NCI-H345 treated with DMSO at 0.1 percent for 48 hours (cell line): ENCODE results near the gene NOVA1.
A peak's percentile ranks its signal among the peaks of the same experiment; 100 is the strongest.

Source experiments
- DNase-seq: peaks from one replicate; lab custom pipeline; 2025; ENCODE audit not compliant: unreplicated experiment; lab: John Stamatoyannopoulos, UW

Gene NOVA1

GRCh38 chr14:26463136-26463535 is 134.7 kb downstream of the NOVA1 start:
- DNase-seq: no peak

- no peak for DNase-seq
These were observed 143.7 kb downstream of the NOVA1 start for GRCh38 chr14:26454105-26454504.

GRCh38 chr14:26448181-26448855 is 149.5 kb downstream of the NOVA1 start:
- DNase-seq: peak; percentile 96

- no peak for DNase-seq
These were observed 153.0 kb downstream of the NOVA1 start for GRCh38 chr14:26444822-26445221.

- DNase-seq: no peak
These were observed 154.2 kb downstream of the NOVA1 start for GRCh38 chr14:26443654-26444053.

- no peak for DNase-seq
These were observed 168.6 kb downstream of the NOVA1 start for GRCh38 chr14:26429205-26429604.

- DNase-seq: no peak
These were observed 170.7 kb downstream of the NOVA1 start for GRCh38 chr14:26427097-26427496.

- DNase-seq: no peak
These were observed 173.3 kb downstream of the NOVA1 start for GRCh38 chr14:26424537-26424936.

- no peak for DNase-seq
These were observed 182.2 kb downstream of the NOVA1 start for GRCh38 chr14:26415618-26416123.

GRCh38 chr14:26414926-26415325 is 182.9 kb downstream of the NOVA1 start:
- DNase-seq: no peak

- DNase-seq: no peak
These were observed 183.7 kb downstream of the NOVA1 start for GRCh38 chr14:26414103-26414502.

- DNase-seq: no peak
These were observed 185.4 kb downstream of the NOVA1 start for GRCh38 chr14:26412421-26412820.

- no peak for DNase-seq
These were observed 187.6 kb downstream of the NOVA1 start for GRCh38 chr14:26410189-26410685.

GRCh38 chr14:26404927-26405326 is 192.9 kb downstream of the NOVA1 start:
- no peak for DNase-seq

GRCh38 chr14:26403760-26404159 is 194.1 kb downstream of the NOVA1 start:
- DNase-seq: no peak

- no peak for DNase-seq
These were observed 195.7 kb downstream of the NOVA1 start for GRCh38 chr14:26402126-26402525.

GRCh38 chr14:26401179-26401968 is 196.5 kb downstream of the NOVA1 start:
- peak; percentile 63 for DNase-seq

- DNase-seq: no peak
These were observed 197.5 kb downstream of the NOVA1 start for GRCh38 chr14:26400373-26400772.

GRCh38 chr14:26398616-26399015 is 199.2 kb downstream of the NOVA1 start:
- no peak for DNase-seq
